T-cell (primary cell): ENCODE measurements around the gene SLC24A4. TPM values are rescaled to one million over a fixed set of nuclear protein-coding genes. Genes with fewer than 3 reads are reported as not detected.

ENCODE experiments used
- ATAC-seq, 4 experiments: fragments of 200-7000 bp in 3 of 4; fragments of 150-1000 bp in 1 of 4; cut with Tn5 transposase; replicated peaks in 1 of 4; 1 replicate in 3 of 4; 2 replicates in 1 of 4; pipeline ENCODE4 v1.10.0; 2021; ENCODE audit warnings: moderate library complexity in 3 of 4, mild to moderate bottlenecking in 2 of 4, moderate number of reproducible peaks in 1 of 4
- CTCF ChIA-PET, 2 donors: fragments of 300-600 bp; sonication (Branson Sonifier 250); formaldehyde crosslinking; loops; one replicate each; lab custom pipeline; 2022; ENCODE audit warnings: antibody characterized with exemption in 2 of 2; lab: Charles Lee
- POLR2A ChIA-PET, 2 donors: fragments of 300-600 bp; sonication (Branson Sonifier 250); formaldehyde crosslinking; loops; one replicate each; lab custom pipeline; 2022; ENCODE audit warnings: antibody characterized with exemption in 2 of 2; lab: Charles Lee
- DNase-seq, 35 experiments: peaks; one replicate each; pipeline versions ENCODE4 v3.0.0 to v3.0.0-alpha.2; 2013 to 2023
- H3K27ac ChIP-seq: one replicate; pipeline ENCODE4 v1.5.1; 2013; ENCODE audit warnings: low read length
- H3K27me3 ChIP-seq, 2 experiments: replicated peaks in 1 of 2; 1 replicate in 1 of 2; 2 replicates in 1 of 2; pipeline versions ENCODE4 v1.6.1 to v1.7.0; 2013; ENCODE audit warnings: low read length in 1 of 2, mixed read lengths in 1 of 2; ENCODE audit not compliant: control insufficient read depth in 2 of 2, insufficient read depth in 2 of 2; ENCODE audit errors: extremely low read depth in 1 of 2
- H3K36me3 ChIP-seq, 2 donors: 1 replicate in 1 of 2; 2 replicates in 1 of 2; pipeline versions ENCODE4 v1.6.1 to v1.7.0; 2013; ENCODE audit warnings: low read length in 1 of 2; ENCODE audit not compliant: control insufficient read depth in 2 of 2, insufficient read depth in 1 of 2; ENCODE audit errors: extremely low read depth in 1 of 2
- H3K4me1 ChIP-seq, 2 experiments: 1 replicate in 1 of 2; 2 replicates in 1 of 2; pipeline versions ENCODE4 v1.6.1 to v1.7.0; 2013; ENCODE audit warnings: low read length in 2 of 2, mixed read lengths in 1 of 2; ENCODE audit not compliant: insufficient read depth in 2 of 2, control insufficient read depth in 1 of 2; ENCODE audit errors: extremely low read depth in 1 of 2
- H3K4me3 ChIP-seq, 2 donors: 1 replicate in 1 of 2; 2 replicates in 1 of 2; pipeline versions ENCODE4 v1.5.1 to v1.7.0; 2013; ENCODE audit warnings: mild to moderate bottlenecking in 2 of 2, low read length in 1 of 2, moderate library complexity in 1 of 2; ENCODE audit not compliant: control insufficient read depth in 1 of 2; ENCODE audit errors: extremely low read depth in 1 of 2
- H3K9me3 ChIP-seq: 2 replicates; pipeline ENCODE4 v1.7.0; 2013
- H3K27ac Mint-ChIP-seq, 2 donors: one replicate each; pipeline ENCODE4 v1.8.0; 2020 to 2021; ENCODE audit warnings: mild to moderate bottlenecking in 2 of 2, mixed read lengths in 2 of 2
- H3K27me3 Mint-ChIP-seq, 2 donors: one replicate each; pipeline ENCODE4 v1.8.0; 2021 to 2022; ENCODE audit warnings: mixed read lengths in 2 of 2
- H3K36me3 Mint-ChIP-seq: one replicate; pipeline ENCODE4 v1.8.0; 2021; ENCODE audit warnings: mixed read lengths
- H3K4me1 Mint-ChIP-seq, 3 donors: one replicate each; pipeline ENCODE4 v1.8.0; 2020 to 2022; ENCODE audit warnings: mixed read lengths in 3 of 3, mild to moderate bottlenecking in 1 of 3
- H3K4me3 Mint-ChIP-seq, 3 donors: one replicate each; pipeline ENCODE4 v1.8.0; 2020 to 2022; ENCODE audit warnings: mild to moderate bottlenecking in 3 of 3, mixed read lengths in 3 of 3, moderate library complexity in 3 of 3
- H3K9me3 Mint-ChIP-seq, 3 donors: one replicate each; pipeline ENCODE4 v1.8.0; 2020 to 2022; ENCODE audit warnings: mixed read lengths in 3 of 3
- WGBS: methylation state at CpG from one replicate; pipeline ENCODE4 v1.1.5; 2013; ENCODE audit warnings: missing lambda C conversion rate; ENCODE audit not compliant: insufficient coverage; 5-methylcytosine and 5-hydroxymethylcytosine counted together
- total RNA-seq, 35 experiments: library from RNA in 6 of 35; stranded (reverse) in 6 of 35; fragments of 120-200 nt in 1 of 35; gene quantifications; one replicate each; pipeline versions ENCODE4 v1.2.1 to v1.2.4 and lab custom pipeline; 2013 to 2026

SLC24A4 gene
- total RNA-seq, 5 donors from 2014 or later (not counting 1 experiment from before 2014, with no cell fraction given): 0.14 to 0.15 TPM; not detected in 3

DNA sequence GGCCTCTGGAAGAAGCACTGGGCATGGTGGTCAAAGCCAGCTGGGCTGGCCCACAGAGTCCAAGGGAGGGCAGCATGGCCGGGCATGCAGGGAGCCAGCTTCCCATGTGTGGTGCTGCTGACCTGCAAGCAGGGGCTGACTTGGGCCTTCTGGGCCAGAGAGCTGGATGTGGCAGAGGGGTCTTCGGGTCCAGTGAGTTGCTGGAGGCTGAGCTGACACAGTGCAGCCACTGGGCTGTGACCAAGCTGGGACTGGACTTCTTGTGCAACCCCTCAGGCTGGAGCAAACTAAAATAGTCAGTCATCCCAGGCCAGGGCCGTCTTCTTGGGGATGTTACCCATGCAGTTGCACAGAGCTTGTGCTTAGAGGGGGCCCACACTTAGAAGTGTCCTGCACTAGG, 183.3 kb downstream of the SLC24A4 start:
- H3K36me3 ChIP-seq: no peaks in the 10 kb centered on the region
- ChIA-PET CTCF (interaction anchor here in 1 of 2 donors (0.5 to 0.6 kb wide), 2 partner anchors 98 to 100 kb away, joined by 3 to 5 read pairs; no protein-coding TSS in a partner anchor), POLR2A (no interaction called here)
- Mint-ChIP-seq H3K9me3 (no peaks in the 10 kb centered on the region), H3K27ac (no peak overlapping the region), H3K27me3 (no peaks in the 10 kb centered on the region), H3K4me1 (peaks cover 12 to 43% (median 24%) of the 10 kb centered on the region in 3 donors), H3K36me3 (no peaks in the 10 kb centered on the region), H3K4me3 (no peak overlapping the region)
- 77% methylated on average over 3 of the region's 3 CpGs for WGBS
- no peak overlapping the region for H3K27ac ChIP-seq
- DNase-seq: no peak
- H3K4me3 ChIP-seq: no peak overlapping the region
- no peaks in the 10 kb centered on the region for H3K27me3 ChIP-seq
- no peaks in the 10 kb centered on the region for H3K9me3 ChIP-seq
- no peak for ATAC-seq
- H3K4me1 ChIP-seq: peaks cover 8 to 19% of the 10 kb centered on the region in 2 experiments

DNA sequence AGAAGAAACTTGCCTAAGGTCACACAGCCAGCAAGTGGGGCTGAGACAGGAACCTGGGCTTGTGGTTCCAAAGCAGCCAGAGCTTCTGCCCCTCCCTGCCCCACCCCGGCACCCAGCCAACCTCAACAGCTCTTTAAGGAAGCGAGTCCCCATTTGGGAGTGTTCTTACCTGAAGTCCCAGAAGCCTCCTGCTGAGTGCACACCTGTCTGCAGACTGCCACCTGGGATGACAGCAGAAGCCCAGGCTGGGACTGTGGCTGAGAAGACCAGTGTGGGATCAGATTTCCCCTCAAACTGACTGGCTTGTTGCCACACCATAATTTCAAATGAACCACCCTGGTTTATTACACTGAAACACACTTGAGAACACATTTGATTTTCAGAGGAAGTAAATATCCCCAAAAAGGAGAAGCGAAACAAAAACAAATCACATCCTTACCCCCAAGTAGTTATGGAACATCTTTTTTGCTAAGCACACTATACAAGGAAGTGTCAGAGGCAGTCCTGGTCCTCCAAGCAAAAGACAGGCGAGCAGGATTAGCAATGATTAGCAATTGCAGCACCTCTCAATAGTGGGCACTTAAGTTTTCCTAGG, 184.3 kb downstream of the SLC24A4 start:
- no peak overlapping the region for H3K4me3 ChIP-seq
- Mint-ChIP-seq H3K4me1 (peaks cover 14 to 43% (median 25%) of the 10 kb centered on the region in 3 donors), H3K36me3 (no peaks in the 10 kb centered on the region), H3K4me3 (no peak overlapping the region), H3K27me3 (no peaks in the 10 kb centered on the region), H3K9me3 (no peaks in the 10 kb centered on the region), H3K27ac (no peak overlapping the region)
- ChIA-PET CTCF (no interaction called here), POLR2A (no interaction called here)
- no peaks in the 10 kb centered on the region for H3K27me3 ChIP-seq
- DNase-seq: peak in 5 of 35 experiments; percentile 14 to 43 (median 27)
- no peaks in the 10 kb centered on the region for H3K9me3 ChIP-seq
- peaks cover 8 to 19% of the 10 kb centered on the region in 2 experiments for H3K4me1 ChIP-seq
- peak; percentile 31 to 70 (median 42) for ATAC-seq
- no peak overlapping the region for H3K27ac ChIP-seq
- no peaks in the 10 kb centered on the region for H3K36me3 ChIP-seq
- WGBS: 57% methylated on average over 1 of the region's 4 CpGs

DNA sequence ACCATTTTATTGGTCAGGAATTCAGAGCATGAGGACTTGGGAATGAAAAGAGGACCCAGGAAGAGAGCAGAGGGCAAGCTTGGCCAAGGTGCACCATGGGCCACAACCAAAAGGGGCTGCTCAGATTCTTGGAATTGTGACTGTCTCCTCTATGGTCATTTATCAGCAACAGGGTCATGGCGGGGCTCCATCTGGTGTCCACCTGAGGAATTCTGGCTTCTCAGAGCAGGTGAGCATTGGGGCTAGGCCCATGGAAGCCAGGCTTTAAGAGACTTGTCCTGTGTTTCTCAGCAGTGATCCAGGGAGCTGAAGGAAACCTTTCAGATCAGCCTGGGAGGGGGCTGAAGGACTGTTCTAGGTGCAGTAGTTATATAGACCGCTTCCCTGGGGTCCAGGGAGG, 188.0 kb downstream of the SLC24A4 start:
- 90% methylated on average over 1 of the region's 2 CpGs for WGBS
- no peaks in the 10 kb centered on the region for H3K36me3 ChIP-seq
- no peak overlapping the region for H3K27ac ChIP-seq
- POLR2A ChIA-PET: interaction anchor here in 1 of 2 donors (0.6 kb wide), 2 partner anchors 232 to 401 kb away, joined by 3 read pairs; no protein-coding TSS in a partner anchor
- Mint-ChIP-seq H3K27ac (no peak overlapping the region), H3K36me3 (no peaks in the 10 kb centered on the region), H3K27me3 (no peaks in the 10 kb centered on the region), H3K4me3 (no peak overlapping the region), H3K9me3 (no peaks in the 10 kb centered on the region), H3K4me1 (peaks cover 29 to 36% (median 32%) of the 10 kb centered on the region in 3 donors)
- DNase-seq (no peak), ATAC-seq (no peak)
- peaks cover 0 to 2% of the 10 kb centered on the region in 2 experiments for H3K27me3 ChIP-seq
- H3K4me3 ChIP-seq: no peak overlapping the region
- H3K9me3 ChIP-seq: no peaks in the 10 kb centered on the region
- CTCF ChIA-PET: no interaction called here
- peaks cover 14 to 44% of the 10 kb centered on the region in 2 experiments for H3K4me1 ChIP-seq

DNA sequence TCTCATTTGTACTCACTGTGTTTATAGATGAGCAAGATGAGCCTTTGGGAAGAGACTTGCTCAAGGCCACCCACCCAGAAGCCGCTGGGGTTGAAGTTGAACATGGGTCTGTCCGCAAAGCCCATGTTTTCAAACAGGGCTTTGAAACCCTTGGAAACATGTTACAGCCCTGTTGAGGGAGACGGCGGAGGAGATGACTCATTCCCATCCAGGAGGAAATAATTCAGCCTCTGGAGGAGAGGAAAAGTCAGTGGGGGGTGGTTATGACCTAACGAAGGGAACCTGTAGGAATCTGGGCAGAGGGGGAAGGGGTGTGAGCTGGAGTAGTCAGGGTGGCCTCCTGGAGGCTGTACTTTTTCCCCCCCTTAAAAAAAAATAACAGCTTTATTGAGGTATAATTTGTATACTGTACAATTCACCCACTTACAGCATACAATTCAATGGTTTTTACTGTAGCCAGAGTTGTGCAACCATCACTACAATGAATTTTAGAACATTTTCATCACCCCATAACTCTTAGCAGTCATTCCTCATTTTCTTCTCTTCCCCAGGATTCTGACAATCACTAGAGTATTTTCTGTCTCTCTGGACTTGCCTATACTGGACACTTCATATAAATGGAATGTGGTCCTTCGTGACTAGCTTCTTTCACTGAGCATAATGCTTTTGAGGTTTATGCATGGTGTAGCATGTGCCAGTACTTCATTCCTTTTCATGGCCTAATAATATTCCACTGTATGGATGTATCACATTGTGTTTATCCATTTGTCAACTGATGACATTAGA, 188.7 kb downstream of the SLC24A4 start:
- ATAC-seq: no peak
- CTCF ChIA-PET: no interaction called here
- no peak overlapping the region for H3K27ac ChIP-seq

DNA sequence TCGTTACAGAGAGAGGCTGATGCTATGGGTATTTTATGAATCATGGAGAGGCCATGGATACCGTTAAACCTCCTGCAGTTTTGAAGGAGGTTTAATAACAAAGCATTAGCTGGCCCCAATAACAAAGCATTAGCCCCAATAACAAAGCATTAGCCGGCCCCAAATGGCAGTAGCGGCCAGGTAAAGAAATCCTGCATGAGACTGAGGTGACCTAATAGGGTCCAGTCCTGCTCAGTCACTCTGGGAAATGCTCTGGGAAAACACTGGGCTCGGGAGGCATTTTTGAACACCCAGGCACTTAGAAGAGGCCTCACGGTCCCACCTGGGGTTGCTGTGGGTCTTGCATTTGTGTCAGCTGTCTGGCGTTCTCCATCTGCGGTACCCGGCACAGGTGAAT, 189.8 kb downstream of the SLC24A4 start:
- Histone ChIP-seq H3K9me3 (no peaks in the 10 kb centered on the region), H3K27me3 (peaks cover 0 to 2% of the 10 kb centered on the region in 2 experiments), H3K27ac (peak overlapping the region; percentile 63), H3K36me3 (no peaks in the 10 kb centered on the region), H3K4me1 (peaks cover 24 to 47% of the 10 kb centered on the region in 2 experiments), H3K4me3 (peak overlapping the region; percentile 80 to 94)
- ChIA-PET CTCF (no interaction called here), POLR2A (no interaction called here)
- Mint-ChIP-seq H3K4me3 (peak overlapping the region; percentile 59 to 78 (median 68)), H3K9me3 (no peaks in the 10 kb centered on the region), H3K27ac (peak overlapping the region; percentile 21 to 66), H3K36me3 (no peaks in the 10 kb centered on the region), H3K4me1 (peaks cover 33 to 39% (median 34%) of the 10 kb centered on the region in 3 donors), H3K27me3 (no peaks in the 10 kb centered on the region)
- ATAC-seq: no peak
- WGBS: 81% methylated on average over 8 of the region's 9 CpGs
- DNase-seq: no peak

More for the DNA sequence above, 188.7 kb downstream of the SLC24A4 start:
- H3K27ac Mint-ChIP-seq: no peak overlapping the region
- H3K9me3 Mint-ChIP-seq: no peaks in the 10 kb centered on the region
- no peaks in the 10 kb centered on the region for H3K36me3 Mint-ChIP-seq
- peaks cover 32 to 37% (median 33%) of the 10 kb centered on the region in 3 donors for H3K4me1 Mint-ChIP-seq
- 94% methylated on average over 3 of the region's 6 CpGs for WGBS
- H3K27me3 ChIP-seq: peaks cover 0 to 2% of the 10 kb centered on the region in 2 experiments
- H3K27me3 Mint-ChIP-seq: no peaks in the 10 kb centered on the region
- no peak for DNase-seq
- POLR2A ChIA-PET: no interaction called here
- peaks cover 19 to 44% of the 10 kb centered on the region in 2 experiments for H3K4me1 ChIP-seq
- H3K4me3 Mint-ChIP-seq: peak overlapping the region in 1 of 3 donors; percentile 78
- H3K36me3 ChIP-seq: no peaks in the 10 kb centered on the region
- no peak overlapping the region for H3K4me3 ChIP-seq
- no peaks in the 10 kb centered on the region for H3K9me3 ChIP-seq

DNA sequence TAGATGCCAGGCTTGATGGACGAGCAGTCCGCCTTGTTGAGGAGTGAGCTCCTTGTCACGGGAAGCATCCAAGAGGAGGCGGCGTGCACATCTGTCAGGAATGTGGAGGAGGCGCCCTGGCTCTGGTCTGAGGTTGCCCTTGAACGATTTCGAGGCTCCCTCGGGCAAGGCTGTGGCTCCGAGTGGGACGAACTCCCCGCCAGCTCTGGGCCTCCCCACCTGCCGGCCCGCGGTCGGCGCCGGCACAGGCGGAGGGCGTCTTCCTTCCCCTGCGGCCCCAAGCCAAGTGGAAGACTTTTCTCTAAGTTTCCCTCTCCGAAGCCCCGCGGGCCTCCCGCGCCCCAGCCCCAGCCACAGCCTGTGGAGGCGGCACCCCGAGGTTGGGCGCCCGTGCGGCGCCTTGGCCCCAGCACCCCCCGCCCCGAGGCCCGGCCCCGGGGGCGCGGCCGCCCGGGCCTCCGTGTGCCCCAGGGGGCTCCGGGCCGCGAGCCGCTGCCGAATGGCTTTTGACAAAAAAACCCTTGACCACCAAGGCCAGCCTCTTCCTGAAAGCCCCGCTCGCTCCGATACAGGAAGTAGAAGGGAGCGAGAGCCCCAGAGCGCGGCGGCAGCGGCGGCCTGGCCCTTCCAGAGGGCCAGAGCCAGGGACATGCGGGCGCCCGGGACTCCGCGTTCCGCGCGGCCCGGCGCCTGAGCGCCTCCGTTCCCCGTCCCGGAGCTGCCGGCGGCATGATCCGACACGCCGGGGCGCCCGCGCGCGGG, 190.4 kb downstream of the SLC24A4 start, which contains the start of gene RIN3:
Gene RIN3 (plus strand): TSS at position 578 of the 762 bp plus-strand sequence. CDS start 152 bp downstream, at position 730.
- no peaks in the 10 kb centered on the region for H3K9me3 Mint-ChIP-seq
- ATAC-seq: peak; percentile 63 to 69 (median 67)
- peak within 1 kb of the TSS; percentile 74 to 80 (median 78) for H3K4me3 Mint-ChIP-seq
- H3K36me3 ChIP-seq: no peaks in the 10 kb centered on the region
- peak within 1 kb of the TSS; percentile 63 for H3K27ac ChIP-seq
- no peaks in the 10 kb centered on the region for H3K36me3 Mint-ChIP-seq
- ChIA-PET CTCF (interaction anchor here in 1 of 2 donors (0.6 kb wide), 1 partner anchor 144 kb away, joined by 3 read pairs; no protein-coding TSS in a partner anchor), POLR2A (interaction anchor here in 1 of 2 donors (0.6 kb wide), 1 partner anchor 255 kb away, joined by 9 read pairs; no protein-coding TSS in a partner anchor)
- peaks cover 26 to 53% of the 10 kb centered on the region in 2 experiments for H3K4me1 ChIP-seq
- H3K27ac Mint-ChIP-seq: peak within 1 kb of the TSS; percentile 21 to 86
- H3K4me3 ChIP-seq: peak within 1 kb of the TSS; percentile 80 to 94
- H3K9me3 ChIP-seq: no peaks in the 10 kb centered on the region
- H3K27me3 ChIP-seq: peaks cover 0 to 2% of the 10 kb centered on the region in 2 experiments
- no peaks in the 10 kb centered on the region for H3K27me3 Mint-ChIP-seq
- peaks cover 39 to 43% (median 40%) of the 10 kb centered on the region in 3 donors for H3K4me1 Mint-ChIP-seq
- DNase-seq: peak in 27 of 35 experiments; percentile 17 to 62 (median 32)
- 3% methylated on average over 78 of the region's 79 CpGs for WGBS
